Measurements from ENCODE around the gene UBE2QL1.

The UBE2QL1 gene

GRCh38 chr5:6455571-6456200 is 7.0 kb downstream of the UBE2QL1 start:
- DNase-seq: no peak

- DNase-seq: no peak
Observed at GRCh38 chr5:6456766-6457370, 8.2 kb downstream of the UBE2QL1 start.

- no peak for DNase-seq
Observed at GRCh38 chr5:6457592-6457991, 8.9 kb downstream of the UBE2QL1 start.

DNA sequence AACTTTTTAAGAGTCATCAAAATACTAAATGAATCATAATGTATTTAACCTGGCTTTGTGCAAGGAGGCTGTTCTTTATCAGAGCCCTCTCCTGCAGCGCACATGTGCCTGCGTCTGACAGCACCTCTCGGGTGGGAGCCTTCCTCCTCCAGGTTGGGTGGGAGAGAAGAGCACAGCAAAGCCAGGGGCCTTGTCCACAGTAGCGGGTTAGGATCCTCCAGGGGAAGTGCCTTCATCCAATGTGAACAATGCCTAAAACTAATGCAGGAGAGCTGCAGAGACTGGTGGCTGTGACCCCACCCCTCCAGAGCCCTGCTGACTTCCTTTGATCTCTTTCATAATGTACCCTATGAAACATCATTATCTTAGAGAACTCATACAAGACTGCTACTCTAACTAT is 10.2 kb downstream of the UBE2QL1 start:
- DNase-seq: no peak

DNA sequence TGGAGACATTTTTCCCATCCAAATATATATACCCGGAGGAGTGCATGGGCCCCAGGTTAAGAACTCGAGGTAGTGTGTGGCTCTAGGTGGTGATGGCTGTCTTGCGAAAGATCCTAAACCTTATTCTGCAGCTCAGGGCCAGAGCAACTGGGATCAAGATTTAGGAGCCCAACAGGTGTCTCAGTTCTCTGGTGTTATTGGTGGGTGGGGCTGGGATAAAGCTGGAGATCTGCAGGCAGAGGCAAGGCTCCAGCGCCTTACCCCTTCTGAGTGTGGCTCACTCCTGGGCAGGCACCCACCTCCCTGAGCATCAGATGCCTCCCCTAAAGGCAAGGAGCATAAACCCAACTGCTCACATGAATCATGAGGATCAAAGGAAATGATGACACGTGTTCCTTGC is 11.2 kb downstream of the UBE2QL1 start:
- DNase-seq: no peak

GRCh38 chr5:6461006-6461405 is 12.3 kb downstream of the UBE2QL1 start:
- DNase-seq: no peak

- DNase-seq: peak; percentile 37
Observed at GRCh38 chr5:6461793-6462650, 13.4 kb downstream of the UBE2QL1 start.

DNA sequence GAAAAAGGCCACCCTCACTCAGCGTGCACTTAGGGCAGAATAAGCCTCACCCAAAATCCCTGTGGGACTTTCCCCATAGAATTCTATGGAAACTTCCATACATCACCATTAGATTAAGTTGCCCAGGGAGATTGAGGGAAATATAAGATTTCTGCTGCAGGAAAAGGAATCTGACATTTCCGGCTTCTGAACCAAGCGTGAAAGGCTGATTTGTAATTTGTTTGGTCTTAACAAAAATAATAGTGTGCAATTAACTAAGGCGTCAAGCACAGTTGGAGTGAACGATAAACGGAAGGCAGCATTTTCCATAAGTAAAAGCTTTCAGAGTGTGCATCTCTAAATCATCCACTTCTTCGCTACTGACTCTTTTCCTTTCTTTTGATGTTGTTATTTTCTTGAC is 14.0 kb downstream of the UBE2QL1 start:
- DNase-seq: no peak

- no peak for DNase-seq
Observed at GRCh38 chr5:6464441-6464840, 15.8 kb downstream of the UBE2QL1 start.

DNA sequence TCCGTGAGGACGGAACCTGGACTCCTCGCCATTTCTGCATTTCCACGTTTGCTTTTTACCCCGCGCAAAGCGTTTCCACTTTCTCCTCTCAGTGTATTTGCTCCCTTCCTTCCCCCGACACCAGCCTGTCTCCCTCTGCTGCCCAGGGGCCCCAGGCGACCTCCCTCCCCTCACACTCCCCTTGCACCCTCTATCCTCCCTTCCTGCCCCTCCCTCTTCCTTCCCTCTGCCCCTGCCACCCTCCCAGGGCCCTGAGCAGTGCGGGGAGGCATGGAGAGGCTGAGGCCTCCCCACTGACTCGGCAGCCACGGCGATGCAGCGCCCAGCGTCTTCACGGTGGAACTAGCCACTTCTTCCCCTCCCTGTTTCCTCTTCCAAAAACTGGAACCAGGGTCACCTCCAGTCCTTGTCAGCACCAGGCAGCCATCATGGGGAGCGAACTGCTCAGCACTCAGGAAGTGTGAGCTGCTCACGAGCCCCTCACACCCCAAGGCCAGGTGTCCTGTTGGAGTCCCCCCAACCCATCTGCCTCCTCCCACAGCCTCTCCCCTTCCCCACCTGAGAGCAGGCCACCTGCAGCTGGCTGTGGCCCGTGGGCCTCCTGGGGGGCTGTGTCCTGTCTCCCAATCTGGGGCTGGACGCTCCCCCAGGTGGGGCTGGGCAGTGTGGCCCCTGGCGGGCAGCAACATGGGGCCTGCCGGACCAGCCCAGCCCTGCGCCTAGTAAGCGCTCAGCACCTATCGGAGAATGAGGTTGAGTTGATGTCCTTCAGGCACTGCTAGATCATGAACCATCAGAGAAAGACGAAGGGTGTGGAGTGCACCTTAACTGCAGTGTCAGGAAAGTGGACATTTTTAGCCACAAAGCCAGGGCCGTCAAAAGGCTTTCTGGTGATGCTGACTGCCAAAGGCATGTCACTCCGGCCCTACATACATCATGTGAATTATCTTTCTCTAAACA is 17.5 kb downstream of the UBE2QL1 start:
- DNase-seq: peak; percentile 33

- DNase-seq: peak; percentile 11
Observed at GRCh38 chr5:6466975-6467567, 18.4 kb downstream of the UBE2QL1 start.

GRCh38 chr5:6467591-6467990 is 18.9 kb downstream of the UBE2QL1 start:
- peak; percentile 1 for DNase-seq

DNA sequence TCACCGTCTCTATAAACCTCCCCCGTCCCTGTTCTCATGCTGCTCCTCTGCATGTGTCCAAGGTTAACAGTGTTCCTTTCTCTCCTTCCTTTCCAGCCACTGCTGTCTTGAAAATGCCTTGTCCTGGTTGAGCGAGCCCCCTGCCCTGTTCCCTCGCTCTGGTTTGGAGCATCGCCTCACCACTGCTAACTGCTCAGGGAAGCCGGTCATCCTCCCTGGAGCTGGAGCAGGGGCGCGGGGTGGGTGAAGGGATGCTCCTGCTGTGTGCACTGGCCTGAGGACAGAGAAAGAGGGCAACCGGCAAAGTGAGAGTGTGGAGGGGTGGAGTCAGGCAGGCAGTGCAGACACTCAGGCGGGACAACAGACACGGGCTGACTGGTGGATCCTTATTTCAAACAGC is 19.4 kb downstream of the UBE2QL1 start:
- no peak for DNase-seq

- DNase-seq: no peak
Observed at GRCh38 chr5:6468870-6469269, 20.2 kb downstream of the UBE2QL1 start.

DNA sequence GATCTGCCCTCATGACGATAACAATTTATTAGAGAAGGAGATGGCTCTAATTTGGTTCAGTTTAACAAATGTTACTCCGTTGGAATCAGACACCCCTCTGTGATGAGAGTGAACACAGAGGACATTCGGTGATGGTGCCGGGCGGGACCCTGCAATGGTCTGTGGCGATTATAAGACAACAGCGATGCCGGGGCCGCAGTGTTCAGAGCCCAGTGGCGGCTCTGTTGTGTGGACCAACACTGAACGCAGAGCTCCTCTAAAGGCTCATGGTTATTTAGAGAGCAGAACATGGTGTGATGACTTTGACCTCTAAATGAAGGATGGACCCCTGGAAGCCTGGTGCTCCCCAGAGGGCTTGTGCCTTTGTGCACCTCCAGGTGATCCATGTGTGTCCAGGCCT is 21.2 kb downstream of the UBE2QL1 start:
- no peak for DNase-seq

- DNase-seq: no peak
Observed at GRCh38 chr5:6470672-6471071, 22.0 kb downstream of the UBE2QL1 start.

GRCh38 chr5:6471252-6471651 is 22.6 kb downstream of the UBE2QL1 start:
- DNase-seq: no peak

DNA sequence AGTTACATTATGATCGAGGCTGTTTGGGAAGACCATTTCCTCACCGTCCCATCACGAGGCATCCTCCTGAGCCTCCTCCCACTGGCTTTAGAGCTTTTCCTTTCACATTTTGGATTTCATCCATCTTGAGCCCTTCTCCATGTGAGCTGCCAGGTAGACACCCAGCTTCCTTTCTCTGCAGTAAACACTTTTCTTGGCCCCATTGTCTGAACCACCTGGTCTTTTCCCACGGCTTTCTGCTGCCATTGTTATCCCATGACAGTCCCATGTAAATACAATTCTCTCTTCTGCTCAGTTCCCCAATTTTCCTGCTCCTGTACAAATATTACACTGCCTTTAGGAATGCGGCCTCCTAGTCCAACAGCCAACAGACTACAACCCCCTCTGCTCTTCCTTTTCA is 24.1 kb downstream of the UBE2QL1 start:
- DNase-seq: no peak

GRCh38 chr5:6473284-6473683 is 24.6 kb downstream of the UBE2QL1 start:
- DNase-seq: no peak

DNA sequence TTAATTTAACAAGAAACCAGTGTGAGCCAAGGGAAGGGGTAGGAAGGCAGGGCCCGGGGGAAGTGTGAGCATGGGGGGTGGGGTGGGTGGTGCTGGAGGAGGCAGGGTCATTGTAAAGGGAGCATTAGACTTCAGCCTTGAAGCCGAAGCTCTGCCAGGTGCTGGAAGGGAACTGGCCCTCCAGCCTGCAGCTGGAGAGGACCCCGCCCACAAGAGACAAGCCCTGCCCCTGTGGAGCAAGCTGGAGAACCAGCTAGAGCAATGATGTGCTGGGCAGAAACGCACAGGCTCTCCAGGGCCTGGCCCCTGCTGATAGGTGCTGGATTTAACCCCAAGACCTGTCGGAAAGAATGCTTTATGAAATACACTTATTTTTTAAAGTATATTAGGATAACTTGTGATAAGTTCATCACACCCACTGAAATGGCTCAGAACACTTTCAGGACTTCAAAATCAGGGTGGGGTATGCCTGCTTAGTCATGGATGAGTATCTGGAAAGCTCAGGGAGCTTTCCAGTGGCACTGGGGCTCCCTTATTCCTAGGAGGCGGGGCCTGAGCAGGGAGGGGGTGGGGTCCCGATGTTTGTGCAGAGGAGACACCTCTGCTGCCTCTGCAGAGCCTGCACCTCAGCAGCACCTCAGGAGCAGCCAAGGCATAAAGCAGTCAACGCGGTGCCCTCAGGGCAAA is 27.1 kb downstream of the UBE2QL1 start:
- no peak for DNase-seq

- DNase-seq: no peak
Observed at GRCh38 chr5:6476313-6476661, 27.6 kb downstream of the UBE2QL1 start.

GRCh38 chr5:6478793-6479192 is 30.1 kb downstream of the UBE2QL1 start:
- no peak for DNase-seq

All from activated CD8-positive, alpha-beta memory T cell treated with anti-CD3 and anti-CD28 coated beads for 24 hours (primary cell).